HK-2 (cell line): Measurements from ENCODE around the gene SFN.
"Not testable (repeated sequence)": the region's sequence is repeated elsewhere in the genome, so short reads cannot be mapped to it uniquely, and the experiment has no call there.

Experiments used
- DNase-seq: peaks from one replicate; pipeline ENCODE4 v3.0.0-alpha.2; 2018; ENCODE audit not compliant: unreplicated experiment

The SFN gene

GRCh38 chr1:26862781-26863684, at the start of gene SFN:
Gene SFN, plus strand, starts transcription at chr1:26863149. Its CDS starts 64 bp downstream, at chr1:26863213.
- peak; percentile 86 for DNase-seq

- DNase-seq, result no peak
Measured at GRCh38 chr1:26814377-26814776, 48.6 kb upstream of the SFN start.

- DNase-seq, result no peak
Measured at GRCh38 chr1:26814893-26815292, 48.1 kb upstream of the SFN start.

GRCh38 chr1:26820784-26821269, 42.1 kb upstream of the SFN start:
- DNase-seq, result no peak

GRCh38 chr1:26822737-26823395, 40.1 kb upstream of the SFN start:
- no peak for DNase-seq

- DNase-seq, result no peak
Measured at GRCh38 chr1:26824731-26825130, 38.2 kb upstream of the SFN start.

GRCh38 chr1:26826261-26827105, 36.5 kb upstream of the SFN start, which contains the start of gene ZDHHC18:
Gene ZDHHC18, plus strand, starts transcription at chr1:26826688. Its CDS starts 117 bp downstream, at chr1:26826805.
- peak; percentile 56 for DNase-seq

GRCh38 chr1:26827106-26827604, 35.8 kb upstream of the SFN start:
- DNase-seq, result no peak

- no peak for DNase-seq
Measured at GRCh38 chr1:26827663-26828062, 35.3 kb upstream of the SFN start.

- no peak for DNase-seq
Measured at GRCh38 chr1:26828411-26828991, 34.4 kb upstream of the SFN start.

GRCh38 chr1:26829184-26829911, 33.6 kb upstream of the SFN start:
- DNase-seq, result no peak

GRCh38 chr1:26831059-26831458, 31.9 kb upstream of the SFN start:
- DNase-seq, result no peak

GRCh38 chr1:26831546-26832248, 31.3 kb upstream of the SFN start:
- DNase-seq, result no peak

GRCh38 chr1:26832249-26832960, 30.5 kb upstream of the SFN start:
- DNase-seq, result no peak

GRCh38 chr1:26833432-26834405, 29.2 kb upstream of the SFN start:
- no peak for DNase-seq

- DNase-seq, result not testable (repeated sequence)
Measured at GRCh38 chr1:26837665-26838064, 25.3 kb upstream of the SFN start.

GRCh38 chr1:26838474-26839338, 24.2 kb upstream of the SFN start:
- DNase-seq, result no peak
